HTR-8/SVneo (cell line): ENCODE data around the gene KCNK13.

Source experiments
- DNase-seq: peaks from one replicate; pipeline ENCODE4 v3.0.0; 2011; ENCODE audit warnings: low spot score, mixed read lengths; ENCODE audit not compliant: insufficient read length
- FAIRE-seq: peaks from 2 replicates; lab custom pipeline; 2011; peaks lifted over from hg19 to GRCh38; lab: Jason Lieb, UNC

KCNK13 gene

DNA sequence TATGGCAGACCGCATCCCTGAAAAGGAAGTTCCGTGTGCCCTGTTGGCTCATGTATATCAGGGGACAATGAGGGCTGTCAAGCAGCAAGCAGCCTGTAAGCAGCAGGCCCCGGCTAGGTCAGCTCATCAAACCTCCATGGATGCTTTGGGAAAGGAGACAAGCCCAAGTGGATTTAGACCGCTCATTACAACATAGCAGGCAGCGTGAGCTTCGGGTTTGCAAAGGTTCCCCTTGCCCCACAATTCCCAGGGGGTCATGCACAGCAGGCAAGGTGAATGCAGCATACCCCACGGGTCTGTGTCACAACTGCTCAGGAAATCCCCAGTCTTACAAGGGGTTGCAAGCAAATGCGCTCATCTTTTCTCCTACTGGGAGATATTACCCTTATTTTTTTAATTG, 54.6 kb downstream of the KCNK13 start:
- FAIRE-seq = no peak
- DNase-seq = no peak

DNA sequence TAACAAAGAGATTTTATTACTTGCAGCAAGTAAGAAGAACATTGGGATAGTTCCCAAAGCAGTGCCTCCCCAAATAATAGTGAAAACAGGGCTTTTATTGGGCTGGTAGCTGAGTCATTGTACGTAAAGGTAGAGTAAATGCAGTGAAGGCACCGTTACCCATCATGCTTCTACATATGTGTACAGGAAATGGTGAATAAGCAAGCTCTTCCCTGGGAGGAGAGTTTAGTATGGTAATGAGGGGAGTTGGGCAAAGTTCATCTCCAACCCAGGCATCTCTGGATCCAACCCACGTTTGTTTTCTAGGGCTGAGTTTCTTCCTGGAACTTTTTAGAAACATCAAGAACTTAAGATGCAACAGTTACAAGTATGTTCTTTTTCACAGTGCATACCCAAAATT, 56.2 kb downstream of the KCNK13 start:
- FAIRE-seq = no peak
- DNase-seq = no peak

DNA sequence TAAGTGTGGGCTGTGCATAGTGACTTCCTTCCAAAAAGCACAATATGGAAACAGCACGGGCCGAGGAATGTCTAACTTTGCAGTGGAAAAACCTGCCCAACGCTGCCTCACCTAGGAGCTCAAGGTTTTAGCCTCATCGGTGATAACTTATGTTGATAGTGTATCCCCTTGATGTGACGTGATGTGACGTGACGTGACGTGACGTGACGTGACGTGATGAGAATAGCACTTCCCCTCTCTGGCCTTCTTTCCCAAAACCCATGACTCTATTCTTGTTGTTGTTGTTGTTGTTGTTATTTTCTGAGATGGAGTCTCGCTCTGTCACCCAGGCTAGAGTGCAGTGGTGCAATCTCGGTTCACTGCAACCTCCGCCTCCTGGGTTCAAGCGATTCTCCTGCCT, 64.5 kb downstream of the KCNK13 start:
- DNase-seq = no peak
- FAIRE-seq = peak; percentile 9

DNA sequence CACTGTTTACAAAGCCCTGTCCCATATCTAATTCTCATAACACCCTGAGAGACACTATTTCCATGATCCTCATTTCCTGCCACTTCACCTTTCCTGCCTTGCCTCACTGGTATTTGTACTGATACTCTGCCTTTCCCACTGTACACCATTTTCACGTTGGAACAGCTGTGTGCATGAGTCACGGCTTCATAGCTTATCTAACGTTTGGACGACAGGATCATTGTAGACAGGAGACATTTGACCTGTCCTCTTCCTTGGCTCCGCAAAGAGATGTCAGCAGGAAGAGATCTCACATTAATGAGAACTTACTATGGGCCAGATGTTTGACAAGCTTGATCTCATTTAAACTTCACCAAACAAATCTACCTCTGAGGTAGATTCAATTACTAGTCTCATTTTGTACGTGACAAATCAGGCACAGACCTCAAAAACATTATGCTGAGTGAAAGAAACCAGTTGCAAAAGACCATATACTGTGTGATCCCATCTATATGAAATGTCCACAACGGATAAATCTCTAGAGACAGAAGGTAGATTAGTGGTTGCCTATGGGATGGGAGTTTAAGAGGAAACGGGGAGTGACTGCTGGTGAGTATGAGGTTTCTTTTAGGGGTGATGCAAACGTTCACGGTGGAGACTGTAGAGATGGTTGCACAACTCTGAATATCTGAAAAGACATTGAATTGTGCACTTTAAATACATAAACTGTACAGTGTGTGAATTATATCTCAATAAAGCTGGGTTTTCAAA, 71.2 kb downstream of the KCNK13 start:
- no peak for FAIRE-seq
- DNase-seq = no peak

DNA sequence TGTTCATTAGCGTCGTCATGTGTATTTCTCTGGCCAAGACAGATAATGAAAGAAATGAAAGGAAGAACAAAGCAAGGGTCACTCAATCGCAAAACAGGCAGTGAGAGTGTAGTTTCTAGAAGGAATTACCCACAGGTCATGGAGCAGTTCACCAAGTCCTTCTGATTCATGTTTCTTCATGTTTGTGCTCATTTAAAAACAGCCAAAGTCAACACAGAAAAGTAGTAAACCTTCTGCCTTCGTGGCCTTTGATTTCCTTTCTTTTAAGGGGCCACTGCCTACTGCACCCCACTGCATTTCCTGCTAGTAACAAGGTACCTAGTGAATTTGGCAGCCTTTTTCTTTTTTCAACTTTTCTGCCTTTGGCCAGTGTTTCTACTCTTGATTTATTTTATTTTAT, 75.1 kb downstream of the KCNK13 start:
- FAIRE-seq (no peak), DNase-seq (no peak)

DNA sequence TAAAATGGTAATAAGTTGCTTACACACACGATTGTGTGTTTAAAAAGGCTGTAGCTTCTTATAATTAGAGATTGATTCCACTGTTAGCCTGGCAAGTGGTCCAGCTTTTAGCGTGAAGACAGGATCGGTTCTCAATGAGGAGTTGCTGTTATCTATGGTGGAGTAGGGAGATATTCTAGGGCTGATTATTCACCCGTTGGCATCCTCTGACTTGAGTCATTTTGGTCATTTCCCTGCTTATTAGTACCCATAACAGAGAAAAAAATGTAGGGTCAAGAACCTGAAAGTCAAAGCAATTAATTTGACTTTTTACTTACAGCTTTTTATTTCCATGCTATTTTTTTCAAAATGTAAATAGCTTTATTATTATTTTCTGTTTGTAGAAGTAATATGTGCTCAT, 76.0 kb downstream of the KCNK13 start:
- DNase-seq = no peak
- FAIRE-seq = no peak

DNA sequence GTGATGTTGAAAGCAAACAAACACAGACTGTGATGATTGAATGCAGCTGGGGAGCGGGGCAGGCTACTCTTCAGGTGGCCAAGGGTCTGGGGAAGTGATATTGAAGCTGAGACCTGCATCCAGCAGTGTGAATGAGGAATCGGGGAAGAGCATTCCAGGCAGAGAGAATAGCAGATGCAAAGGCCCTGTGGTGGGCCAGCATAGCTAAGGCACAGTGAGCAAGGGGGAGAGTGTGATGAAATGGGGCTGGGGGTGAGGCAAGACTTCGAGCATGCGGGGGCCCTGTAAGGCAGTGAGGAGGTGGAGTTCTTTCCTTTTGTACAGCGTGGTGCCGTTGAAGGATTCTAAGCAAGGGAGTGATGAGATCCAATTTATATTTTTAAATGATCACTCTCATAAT, 77.4 kb downstream of the KCNK13 start:
- FAIRE-seq (no peak), DNase-seq (no peak)

DNA sequence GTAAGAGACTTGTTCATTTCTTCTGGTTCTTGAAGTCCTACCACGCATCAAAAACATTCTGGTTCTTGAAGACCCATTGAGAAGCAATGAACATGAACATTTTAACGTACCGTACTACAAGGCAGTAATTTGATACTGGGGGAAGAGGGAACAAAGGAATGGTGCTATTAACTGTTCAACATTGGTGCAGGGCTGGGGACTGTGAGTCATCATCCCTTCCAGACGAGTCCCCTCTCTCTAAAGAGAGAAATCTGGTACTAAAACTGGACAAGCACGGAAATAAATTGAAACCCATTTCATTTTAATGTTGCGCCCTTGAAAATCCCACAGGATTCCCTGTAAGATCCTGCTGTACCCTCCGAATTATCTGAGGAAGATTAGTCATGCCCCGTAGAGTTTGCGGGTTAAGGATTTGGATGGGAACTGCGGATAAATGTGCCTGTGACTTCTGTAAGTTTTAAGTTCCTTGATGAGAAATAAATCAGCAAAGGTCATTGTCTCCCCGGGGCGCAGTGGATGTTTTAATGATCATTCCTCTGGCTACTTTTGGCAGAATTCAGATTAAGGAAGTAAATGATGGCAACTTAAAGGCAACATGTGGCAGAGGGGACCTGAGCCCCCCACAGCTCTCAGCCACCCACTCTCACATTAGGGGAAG, 78.6 kb downstream of the KCNK13 start:
- DNase-seq = peak; percentile 35
- FAIRE-seq = peak; percentile 23

DNA sequence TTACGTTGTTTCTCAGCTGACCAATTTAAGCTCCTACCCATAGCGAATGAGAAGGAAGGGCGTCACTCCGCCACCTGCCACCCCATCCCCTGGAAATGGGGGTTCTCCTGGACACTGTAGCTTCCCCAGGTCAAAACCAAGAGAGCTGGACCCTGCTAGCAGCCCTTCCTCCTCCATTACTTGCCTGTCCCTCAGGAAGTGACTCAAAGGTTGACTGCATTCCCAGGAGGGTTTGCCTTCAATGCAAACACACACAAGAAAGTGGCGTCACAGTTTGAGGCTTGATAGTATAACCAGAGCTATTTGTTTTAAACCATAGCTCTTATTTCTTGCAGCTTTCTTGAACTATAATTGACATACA, 79.1 kb downstream of the KCNK13 start:
- DNase-seq (peak; percentile 56), FAIRE-seq (peak; percentile 46)

DNA sequence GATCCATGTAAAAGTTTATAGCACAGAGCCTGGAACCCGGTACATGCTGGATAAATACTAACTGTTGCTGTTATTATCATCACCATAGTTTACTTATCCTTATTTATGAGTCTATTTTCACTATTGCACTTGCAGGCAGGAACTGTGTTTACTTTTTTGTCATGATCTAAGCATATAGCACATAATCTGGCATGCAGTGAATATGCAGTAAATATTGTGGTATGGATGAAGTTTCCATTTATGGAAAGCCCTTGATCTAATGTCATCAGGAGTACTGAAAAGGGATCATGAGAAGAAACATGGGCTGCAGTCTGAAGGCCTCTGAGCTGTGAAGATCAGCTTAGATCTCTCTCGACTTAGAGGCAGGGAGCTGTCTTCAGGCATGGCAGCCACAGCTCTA, 91.6 kb downstream of the KCNK13 start:
- DNase-seq (no peak), FAIRE-seq (no peak)

DNA sequence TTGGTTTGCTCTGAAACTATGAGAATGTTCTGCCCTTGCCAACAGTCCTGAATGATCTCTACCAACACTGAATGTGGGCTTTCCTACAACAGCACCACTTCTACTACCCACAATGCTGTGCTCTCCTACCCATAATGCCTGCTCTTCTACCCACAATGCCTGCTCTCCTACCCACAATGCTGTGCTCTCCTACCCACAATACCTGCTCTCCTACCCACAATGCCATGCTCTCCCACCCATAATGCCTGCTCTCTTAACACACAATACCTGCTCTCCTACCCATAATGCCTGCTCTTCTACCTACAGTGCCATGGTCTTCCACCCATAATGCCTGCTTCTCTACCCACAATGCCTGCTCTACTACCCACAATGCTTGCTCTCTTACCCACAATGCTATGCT, 92.3 kb downstream of the KCNK13 start:
- FAIRE-seq = peak; percentile 31
- no peak for DNase-seq

DNA sequence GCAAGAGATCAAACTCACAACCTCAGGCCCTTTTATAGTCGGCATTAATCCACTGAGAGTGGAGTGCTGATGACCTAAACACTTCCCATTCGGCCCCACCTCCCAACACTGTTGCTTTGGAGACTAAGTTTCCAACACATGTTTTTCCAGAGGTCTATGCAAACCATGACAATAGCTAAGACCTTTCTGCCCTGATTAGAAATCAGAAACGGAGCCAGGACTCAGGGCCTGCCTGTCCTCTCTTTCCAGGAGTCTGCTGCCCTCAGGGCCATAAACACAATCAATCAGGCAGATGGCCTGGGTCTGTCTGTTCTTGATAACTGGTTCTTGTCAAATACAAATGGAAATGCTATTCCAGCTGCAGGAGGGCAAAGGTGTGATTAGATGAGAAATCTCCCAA, 97.4 kb downstream of the KCNK13 start:
- DNase-seq (no peak), FAIRE-seq (no peak)

DNA sequence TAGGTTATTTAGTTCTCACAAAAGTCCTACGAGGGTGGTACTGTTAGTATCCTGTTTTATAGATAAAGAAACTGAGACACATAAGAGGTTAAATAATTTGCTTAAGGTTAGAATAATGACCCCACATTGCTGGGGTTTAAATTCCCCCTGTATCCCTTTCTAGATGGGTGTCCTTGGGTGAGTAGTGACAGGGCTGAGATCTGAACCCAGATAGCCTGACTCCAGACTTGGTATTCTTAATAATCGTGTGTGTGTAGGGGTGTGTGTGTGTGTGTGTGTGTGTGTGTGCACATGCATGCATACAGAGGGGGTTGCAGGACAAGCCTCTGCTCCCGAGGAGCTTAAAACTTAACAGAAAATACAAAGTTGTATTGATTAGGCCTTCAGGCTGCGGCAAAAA, 97.9 kb downstream of the KCNK13 start:
- FAIRE-seq = no peak
- DNase-seq = no peak

DNA sequence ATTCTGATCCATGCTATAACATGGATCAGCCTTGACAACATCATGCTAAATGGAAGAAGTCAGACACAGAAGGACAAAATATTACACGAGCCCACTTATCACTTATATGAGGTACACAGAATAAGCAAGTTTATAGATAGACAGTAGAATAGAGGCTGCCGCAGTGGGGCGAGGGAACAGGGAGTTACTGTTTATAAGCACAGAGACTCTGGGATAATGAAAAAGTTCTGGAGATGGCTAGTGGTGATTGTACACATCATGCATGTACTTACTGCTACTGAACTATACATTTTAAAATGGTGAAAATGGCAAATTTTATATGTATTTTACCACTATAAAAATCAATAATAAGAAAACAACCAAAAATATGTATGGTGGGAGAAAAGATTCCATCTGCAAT, 99.3 kb downstream of the KCNK13 start:
- DNase-seq = no peak
- no peak for FAIRE-seq

DNA sequence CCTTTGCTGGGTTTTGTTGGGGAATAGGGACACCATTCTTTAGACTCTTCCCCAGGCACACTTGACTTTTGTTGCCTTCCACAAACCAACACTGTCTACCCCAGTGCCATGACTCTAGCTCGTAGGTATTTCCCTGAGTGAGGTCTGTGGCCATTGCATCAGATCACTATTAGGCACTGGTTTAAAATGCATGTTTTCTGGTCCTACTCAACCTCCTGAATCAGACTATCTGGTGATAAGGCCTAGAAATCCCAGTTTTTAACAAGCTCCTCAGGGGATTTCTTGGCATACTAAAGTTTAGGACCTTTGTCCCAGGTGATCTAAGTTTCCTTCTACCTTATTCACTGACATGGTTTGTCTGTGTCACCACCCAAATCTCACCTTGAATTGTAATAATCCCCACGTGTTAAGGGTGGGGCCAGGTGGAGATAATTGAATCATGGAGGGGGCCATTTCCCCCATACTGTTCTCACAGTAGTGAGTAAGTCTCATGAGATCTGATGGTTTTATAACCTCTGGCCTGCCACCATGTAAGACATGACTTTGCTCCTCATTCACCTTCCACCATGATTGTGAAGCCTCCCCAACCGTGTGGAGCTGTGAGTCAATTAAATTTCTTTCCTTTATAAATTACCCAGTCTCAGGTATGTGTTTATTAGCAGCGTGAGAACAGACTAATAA, 106.8 kb downstream of the KCNK13 start:
- FAIRE-seq = no peak
- DNase-seq = no peak

DNA sequence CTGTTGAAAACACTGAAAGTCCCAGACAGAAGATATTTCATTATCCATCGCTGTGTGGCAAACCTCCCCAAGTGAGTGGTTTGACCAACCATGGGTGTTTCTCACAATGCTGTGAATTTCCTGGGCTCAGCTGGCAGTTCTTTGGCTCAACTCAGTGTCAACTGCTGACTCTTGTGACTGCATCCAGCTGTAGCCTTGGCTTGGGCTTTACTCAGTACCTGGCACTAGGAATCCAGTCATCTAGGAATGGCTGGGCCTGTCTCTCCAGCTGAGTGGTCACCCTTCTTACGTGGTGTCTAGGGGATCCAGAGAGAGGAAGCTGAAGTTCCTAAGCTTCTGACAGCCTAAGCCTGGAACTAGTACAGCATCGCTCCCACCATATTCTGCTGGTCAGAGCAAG, 113.8 kb downstream of the KCNK13 start:
- DNase-seq (no peak), FAIRE-seq (no peak)

DNA sequence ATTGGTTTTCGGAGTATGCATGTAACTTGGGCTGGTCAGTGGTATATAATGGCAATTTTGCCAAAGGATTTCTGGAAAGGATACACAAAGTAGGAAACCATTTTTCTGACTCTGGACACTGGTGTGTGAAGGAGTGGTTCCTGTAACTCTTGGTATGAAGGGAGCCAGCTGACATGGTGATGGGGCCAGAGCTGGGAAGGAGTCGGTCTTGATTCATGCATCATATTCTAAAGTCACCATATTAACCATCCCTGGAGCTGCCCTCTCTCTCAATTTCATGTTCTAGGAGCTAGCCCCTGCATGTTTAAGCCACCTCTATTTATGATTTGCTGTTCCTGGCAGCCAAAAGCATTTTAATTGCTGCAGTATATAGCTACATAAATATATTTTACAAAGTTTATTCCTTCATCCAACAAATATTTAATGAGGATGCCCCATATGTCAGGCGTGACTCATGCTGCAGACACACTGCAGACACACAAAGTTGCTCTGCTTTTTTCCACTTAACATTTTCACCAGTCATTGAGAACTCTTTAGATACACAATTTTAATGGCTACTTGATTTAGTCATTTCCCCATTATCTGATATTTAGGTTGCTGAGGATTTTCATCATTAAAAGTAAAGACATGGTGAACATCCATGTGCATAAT, 115.9 kb downstream of the KCNK13 start:
- FAIRE-seq (no peak), DNase-seq (no peak)

DNA sequence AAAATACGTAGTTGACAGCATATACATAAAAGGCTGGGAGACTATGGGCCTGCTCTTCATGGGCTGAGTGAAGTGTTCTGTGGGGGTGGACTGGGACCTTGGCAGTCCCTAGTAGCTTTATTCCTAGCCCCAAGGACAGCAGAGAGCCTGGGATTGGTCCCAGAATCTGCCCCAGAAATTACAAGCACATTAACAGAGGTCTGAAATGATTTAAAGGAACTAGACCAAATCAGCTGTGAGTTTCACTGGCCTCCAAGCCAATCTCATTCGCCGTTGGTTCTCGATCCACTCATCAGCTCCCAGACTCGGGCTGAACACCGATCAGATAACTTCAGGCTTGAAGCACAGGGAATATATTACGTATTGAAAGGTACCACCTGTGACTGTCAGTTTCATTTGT, 117.6 kb downstream of the KCNK13 start:
- FAIRE-seq = no peak
- no peak for DNase-seq

DNA sequence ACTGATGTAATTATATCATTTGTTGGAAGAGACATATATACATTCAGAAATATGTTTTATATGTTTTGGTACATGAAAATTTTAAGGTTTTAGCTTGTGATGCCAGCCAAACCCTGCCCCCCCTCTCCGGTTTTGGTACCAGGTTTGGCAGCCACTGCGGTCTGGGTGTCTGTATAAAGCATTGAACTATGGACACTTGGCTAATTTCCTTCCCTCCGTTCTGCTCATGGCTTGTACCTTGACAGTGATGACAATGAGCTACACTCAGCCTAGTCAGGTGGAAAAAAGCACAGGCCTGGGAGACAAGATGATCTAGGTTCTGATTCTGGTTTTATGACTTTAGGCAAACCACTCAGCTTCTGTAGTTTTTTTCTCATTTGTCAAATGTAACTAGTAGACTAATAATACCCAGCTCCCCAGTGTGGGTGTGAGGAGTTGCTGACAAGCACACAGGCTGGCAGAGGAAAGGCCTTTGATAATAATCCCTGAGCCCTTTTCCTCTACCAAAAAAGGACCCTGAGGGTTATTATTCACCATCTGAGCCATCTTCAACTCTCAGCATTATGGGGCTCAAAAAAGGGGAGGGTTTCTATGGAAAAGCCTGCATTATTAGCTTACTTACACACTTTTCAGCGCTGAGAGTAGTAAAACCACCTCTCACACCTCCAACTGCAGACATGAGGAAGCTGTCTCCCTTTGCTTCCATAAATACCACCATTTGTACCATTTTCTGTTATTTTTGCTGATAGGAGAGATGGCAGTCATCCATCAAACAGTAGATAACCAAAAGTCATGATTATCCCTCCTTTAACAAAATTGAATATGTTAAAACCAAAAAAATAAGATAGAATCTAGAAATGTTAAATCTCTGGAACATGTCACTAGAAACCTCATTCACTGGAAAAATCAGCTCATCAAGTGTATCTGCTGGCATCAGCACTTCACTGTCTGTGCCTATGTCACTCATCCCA, 118.3 kb downstream of the KCNK13 start:
- FAIRE-seq (no peak), DNase-seq (no peak)

DNA sequence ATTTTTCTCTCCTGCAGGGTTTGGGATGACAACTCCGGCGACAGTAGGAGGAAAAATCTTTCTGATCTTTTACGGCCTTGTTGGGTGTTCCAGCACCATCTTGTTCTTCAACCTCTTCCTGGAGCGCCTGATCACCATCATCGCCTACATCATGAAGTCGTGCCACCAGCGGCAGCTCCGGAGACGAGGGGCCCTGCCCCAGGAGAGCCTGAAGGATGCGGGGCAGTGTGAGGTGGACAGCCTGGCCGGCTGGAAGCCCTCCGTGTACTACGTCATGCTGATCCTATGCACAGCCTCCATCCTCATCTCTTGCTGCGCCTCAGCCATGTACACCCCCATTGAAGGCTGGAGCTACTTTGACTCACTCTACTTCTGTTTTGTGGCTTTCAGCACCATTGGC, 122.3 kb downstream of the KCNK13 start:
- no peak for FAIRE-seq
- DNase-seq = no peak
